ENCODE measurements around the gene SMYD3. TPM values are rescaled to one million over a fixed set of nuclear protein-coding genes. Genes with fewer than 3 reads are reported as not detected.

SMYD3 gene
- total RNA-seq, 1 donor from 2014 or later = 22.3 TPM

- Histone ChIP-seq H3K36me3 (no peaks in the 10 kb centered on the region), H3K4me3 (no peak overlapping the region), H3K27ac (no peak overlapping the region), H3K4me1 (no peaks in the 10 kb centered on the region), H3K27me3 (no peaks in the 10 kb centered on the region), H3K9me3 (no peaks in the 10 kb centered on the region)
- TF ChIP-seq POLR2A (IDR thresholded peaks at IDR 0.05) (no peak), POLR2AphosphoS5 (IDR thresholded peaks at IDR 0.05; ENCODE audit: insufficient read depth in 1 of 2, low read depth in 1 of 2) (no peak), CTCF (IDR thresholded peaks at IDR 0.05) (no peak)
- DNase-seq (ENCODE audit: extremely low spot score in 2 of 2) = no peak
- intact Hi-C loops (cut with DNase I) = no loop called here
Observed at GRCh38 chr1:246295340-246295739, 211.7 kb downstream of the SMYD3 start.

DNA sequence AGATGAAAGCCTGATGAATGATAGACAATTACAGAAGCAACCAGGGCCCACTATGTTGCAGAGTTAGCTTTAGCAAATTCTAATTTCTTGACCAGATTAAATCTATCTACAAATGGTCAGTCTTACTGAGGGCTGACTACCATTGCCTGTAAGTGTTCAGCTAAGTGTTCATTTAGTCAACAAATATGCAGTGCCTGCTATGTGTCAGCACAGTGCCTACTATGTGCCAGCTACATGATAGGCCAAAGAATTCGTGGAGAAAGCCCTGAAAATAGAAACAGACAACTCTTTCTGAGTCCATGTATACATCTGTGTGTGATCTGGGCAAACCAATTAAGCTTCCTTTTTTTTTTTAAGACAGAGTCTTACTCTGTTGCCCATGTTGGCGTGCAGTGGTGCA is 212.8 kb downstream of the SMYD3 start:
- Histone ChIP-seq H3K27ac (no peak overlapping the region), H3K9me3 (no peaks in the 10 kb centered on the region), H3K4me3 (no peak overlapping the region), H3K27me3 (no peaks in the 10 kb centered on the region), H3K4me1 (no peaks in the 10 kb centered on the region), H3K36me3 (no peaks in the 10 kb centered on the region)
- TF ChIP-seq POLR2AphosphoS5 (IDR thresholded peaks at IDR 0.05; ENCODE audit: insufficient read depth in 1 of 2, low read depth in 1 of 2) (no peak), CTCF (IDR thresholded peaks at IDR 0.05) (no peak), POLR2A (IDR thresholded peaks at IDR 0.05) (no peak)
- DNase-seq (ENCODE audit: extremely low spot score in 2 of 2) = no peak
- intact Hi-C loops (cut with DNase I) = no loop called here

GRCh38 chr1:246293366-246294121 is 213.5 kb downstream of the SMYD3 start:
- Histone ChIP-seq H3K4me1 (no peaks in the 10 kb centered on the region), H3K36me3 (no peaks in the 10 kb centered on the region), H3K4me3 (no peak overlapping the region), H3K27ac (no peak overlapping the region), H3K27me3 (no peaks in the 10 kb centered on the region), H3K9me3 (no peaks in the 10 kb centered on the region)
- DNase-seq (ENCODE audit: extremely low spot score in 2 of 2) = no peak
- intact Hi-C loops (cut with DNase I) = no loop called here
- TF ChIP-seq POLR2AphosphoS5 (IDR thresholded peaks at IDR 0.05; ENCODE audit: insufficient read depth in 1 of 2, low read depth in 1 of 2) (no peak), CTCF (IDR thresholded peaks at IDR 0.05) (no peak), POLR2A (IDR thresholded peaks at IDR 0.05) (no peak)

DNA sequence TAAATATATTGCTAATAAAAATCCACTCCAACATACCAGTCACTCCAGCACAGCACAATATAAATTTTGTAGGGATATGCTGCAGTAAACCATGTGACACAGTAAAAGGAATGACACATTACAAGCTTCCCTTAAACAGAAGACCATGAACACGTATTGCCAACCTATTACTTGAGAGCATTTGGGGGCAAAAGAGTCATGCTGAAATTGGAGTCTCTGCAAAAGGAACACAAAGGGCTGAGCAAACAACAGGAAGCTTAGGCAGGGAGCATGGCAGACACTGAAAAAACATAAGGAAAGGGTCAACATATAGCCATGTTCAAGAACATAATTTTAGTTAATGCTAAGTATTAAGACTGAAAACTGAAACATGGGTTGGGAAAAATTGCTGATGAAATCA is 214.5 kb downstream of the SMYD3 start:
- Histone ChIP-seq H3K4me3 (no peak overlapping the region), H3K27me3 (no peaks in the 10 kb centered on the region)
- no peak for TF ChIP-seq POLR2A (IDR thresholded peaks at IDR 0.05)
- no peak for TF ChIP-seq CTCF (IDR thresholded peaks at IDR 0.05)
- TF ChIP-seq POLR2AphosphoS5 (IDR thresholded peaks at IDR 0.05; ENCODE audit: insufficient read depth in 1 of 2, low read depth in 1 of 2) = no peak

DNA sequence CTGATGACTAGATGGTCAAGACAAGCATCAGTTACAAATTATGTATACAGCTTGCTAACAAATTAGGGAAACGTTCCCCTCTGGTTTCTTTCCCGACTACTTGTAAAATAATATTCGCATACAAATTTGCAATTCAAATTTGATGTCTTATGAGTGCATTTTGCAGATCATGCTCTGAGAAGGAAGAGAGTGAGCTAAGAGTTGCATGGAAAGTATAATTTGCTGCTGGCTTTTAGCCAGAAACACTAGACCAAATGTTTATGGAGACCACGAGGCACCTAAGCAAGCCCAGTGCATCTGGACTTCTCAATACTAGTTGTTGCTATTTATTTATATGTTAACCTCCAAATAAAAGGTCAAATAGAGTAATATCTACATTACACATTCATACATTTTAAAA is 216.0 kb downstream of the SMYD3 start:
- intact Hi-C loops (cut with DNase I) = no loop called here
- Histone ChIP-seq H3K27me3 (no peaks in the 10 kb centered on the region), H3K4me3 (no peak overlapping the region), H3K9me3 (no peaks in the 10 kb centered on the region), H3K27ac (no peak overlapping the region), H3K36me3 (no peaks in the 10 kb centered on the region), H3K4me1 (no peaks in the 10 kb centered on the region)
- no peak for TF ChIP-seq CTCF (IDR thresholded peaks at IDR 0.05)
- TF ChIP-seq POLR2AphosphoS5 (IDR thresholded peaks at IDR 0.05; ENCODE audit: insufficient read depth in 1 of 2, low read depth in 1 of 2) = no peak
- TF ChIP-seq POLR2A (IDR thresholded peaks at IDR 0.05) = no peak
- DNase-seq (ENCODE audit: extremely low spot score in 2 of 2) = no peak

More for the DNA sequence above, 214.5 kb downstream of the SMYD3 start:
- H3K9me3 ChIP-seq = no peaks in the 10 kb centered on the region
- intact Hi-C loops (cut with DNase I) = no loop called here
- no peak overlapping the region for H3K27ac ChIP-seq
- DNase-seq (ENCODE audit: extremely low spot score in 2 of 2) = no peak
- H3K4me1 ChIP-seq = no peaks in the 10 kb centered on the region
- H3K36me3 ChIP-seq = no peaks in the 10 kb centered on the region
